ENCODE data around the gene S100A6.
A peak's percentile ranks its signal among the peaks of the same experiment; 100 is the strongest.

S100A6 gene

DNA sequence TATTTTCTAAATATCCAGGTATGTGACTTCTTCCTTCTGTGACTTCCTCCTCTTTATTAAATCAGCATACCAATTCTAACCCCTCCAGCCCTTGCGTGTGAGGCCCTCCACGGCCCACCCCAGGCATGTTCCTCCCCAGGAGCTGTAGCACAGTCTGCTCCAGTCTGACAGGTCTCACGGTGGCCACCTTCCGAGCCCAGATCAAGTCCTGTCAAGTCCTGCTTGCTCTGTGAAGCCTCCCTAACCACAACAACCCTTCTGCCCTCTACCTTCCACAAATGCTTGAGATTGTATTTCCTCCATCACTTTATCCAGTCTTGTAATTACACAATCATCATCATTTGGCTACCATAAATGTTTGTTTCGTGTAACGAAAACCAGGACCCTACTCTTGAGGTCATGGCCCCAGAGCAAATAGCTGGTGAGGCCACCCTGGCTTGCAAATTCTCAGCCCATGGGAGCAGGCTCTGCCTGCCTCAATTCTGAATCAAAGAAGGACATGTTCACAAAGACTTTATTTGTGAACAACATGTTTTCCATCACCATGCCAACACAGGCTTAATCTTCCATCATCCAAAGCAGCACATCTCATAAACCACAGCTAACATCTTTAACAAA is 42.3 kb downstream of the S100A6 start:
- DNase-seq: no peak

DNA sequence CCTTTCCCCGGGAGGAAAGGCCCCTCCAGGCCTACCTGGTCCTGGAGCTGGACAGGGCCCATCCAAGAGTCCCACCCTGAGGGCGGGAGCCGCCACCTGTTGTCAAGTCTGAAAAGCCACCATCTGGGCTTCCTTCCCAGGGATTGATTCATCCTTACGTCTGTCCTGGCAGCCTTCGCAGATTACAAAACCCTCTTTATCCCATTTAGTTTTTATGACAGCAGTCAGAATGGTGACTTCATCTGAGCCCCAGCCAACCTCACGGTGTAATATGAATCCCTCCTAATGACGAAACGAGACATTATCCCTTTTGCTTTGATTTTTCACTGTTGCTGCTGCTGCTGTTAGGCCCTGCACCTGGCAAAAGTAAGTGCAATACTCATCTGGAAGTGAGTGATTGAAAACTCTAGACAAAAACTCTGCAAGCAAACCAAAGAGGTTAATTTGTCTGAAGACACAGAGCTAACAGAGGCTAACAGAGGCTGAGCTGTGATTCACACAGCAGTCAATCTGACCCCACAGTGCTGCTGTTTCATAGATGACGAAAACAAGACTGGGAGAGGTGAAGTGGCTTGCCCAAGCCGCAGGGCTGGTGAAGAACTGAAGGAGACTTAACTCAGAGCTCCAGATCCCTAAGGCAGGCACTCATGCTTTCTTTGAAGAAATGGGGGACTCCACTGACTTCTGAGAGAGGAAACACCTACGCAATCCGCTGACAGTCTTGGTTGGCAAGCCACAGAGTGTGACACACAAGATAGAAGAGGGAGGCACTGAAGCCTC is 45.3 kb downstream of the S100A6 start:
- peak; percentile 81 for DNase-seq

DNA sequence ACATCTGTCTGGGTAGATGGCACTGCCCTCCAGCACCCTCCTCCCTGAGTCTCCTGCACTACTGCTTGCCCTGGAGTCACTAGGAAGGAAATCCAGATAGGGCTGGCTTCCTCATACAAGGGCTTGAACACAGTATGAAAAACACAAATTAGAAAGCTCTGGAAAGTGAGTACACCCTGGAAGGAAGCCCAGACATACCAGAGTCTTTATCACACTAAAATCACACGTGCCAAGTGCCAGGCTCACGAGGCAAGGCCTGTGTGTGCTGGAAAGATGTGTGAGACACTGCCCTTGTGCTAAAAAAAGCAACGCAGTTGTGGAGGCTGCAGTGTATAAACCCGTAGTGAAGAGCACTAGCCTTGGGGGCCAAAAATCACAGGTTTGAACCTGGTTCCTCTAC is 47.1 kb downstream of the S100A6 start:
- DNase-seq: no peak

DNA sequence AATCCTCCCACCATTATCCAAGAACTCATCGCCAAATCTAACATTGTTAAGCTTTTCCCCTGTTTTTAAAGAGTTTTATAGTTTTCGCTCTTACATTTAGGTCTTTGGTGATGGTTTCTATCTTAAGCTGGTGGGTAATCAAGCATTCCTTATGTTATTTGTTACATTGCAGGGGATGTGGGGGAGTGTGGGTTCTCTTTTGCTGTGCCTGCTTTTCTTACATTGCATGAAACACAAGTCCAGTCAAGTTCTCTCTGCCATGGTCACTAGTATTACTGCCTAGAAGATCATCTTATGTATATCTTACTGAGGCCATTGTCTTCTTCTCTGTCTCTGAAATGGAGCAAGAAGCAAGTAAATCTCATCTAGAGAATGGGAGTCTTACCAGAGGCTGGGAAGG is 48.1 kb downstream of the S100A6 start:
- DNase-seq: no peak

DNA sequence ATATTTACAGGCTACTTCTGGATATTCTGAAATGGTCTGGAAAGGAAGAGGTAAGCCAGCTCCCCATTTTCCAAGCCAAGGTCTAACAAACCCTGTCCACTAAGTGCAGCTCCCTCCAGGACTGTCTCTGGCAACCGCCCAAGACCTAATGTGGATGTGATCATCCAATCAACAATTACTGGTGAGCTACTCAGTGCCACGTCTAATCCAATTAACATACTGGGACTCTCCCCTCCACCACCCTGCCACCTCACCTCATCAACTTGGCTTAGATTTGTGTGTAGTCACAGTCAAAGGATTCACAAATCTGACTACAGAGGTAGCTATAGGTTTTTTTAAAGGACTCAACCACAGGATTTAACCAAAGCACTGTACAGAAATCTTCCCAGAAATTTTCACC is 49.9 kb downstream of the S100A6 start:
- DNase-seq: no peak
